ENCODE results near the gene TMCO4.
"Not testable (repeated sequence)": the region's sequence is repeated elsewhere in the genome, so short reads cannot be mapped to it uniquely, and the experiment has no call there.

TMCO4 gene

DNA sequence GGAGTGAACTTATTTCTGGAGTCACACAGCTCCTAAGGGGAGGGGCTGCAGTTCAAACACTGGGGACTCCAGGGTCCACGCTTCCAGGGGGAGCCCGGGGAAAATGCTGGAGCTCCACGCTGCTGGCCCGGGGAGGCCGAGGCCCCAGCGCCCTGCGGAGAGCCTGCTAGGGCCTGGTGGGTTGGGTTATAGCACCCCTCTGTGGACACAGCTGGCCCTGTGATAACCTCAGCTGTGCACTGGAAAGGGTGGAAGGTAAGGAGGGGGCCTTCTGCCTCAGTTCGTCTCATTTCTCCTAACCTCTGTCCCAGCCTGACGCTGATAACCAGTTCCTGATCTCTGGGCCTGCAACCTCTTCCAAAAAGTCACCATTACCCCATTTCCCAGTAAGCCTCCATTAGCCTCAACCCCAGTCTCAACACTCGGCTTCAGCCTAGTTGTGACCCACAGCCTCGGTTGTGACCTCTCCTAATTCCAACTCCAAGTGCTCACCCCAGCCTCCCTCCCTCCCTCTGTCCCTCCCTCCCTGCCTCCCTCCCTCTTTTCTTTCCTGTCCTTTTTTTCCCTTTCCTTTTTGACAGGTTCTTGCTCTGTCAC, 148.5 kb downstream of the TMCO4 start:
- DNase-seq, result peak in 2 of 3 experiments; percentile 25 to 60

DNA sequence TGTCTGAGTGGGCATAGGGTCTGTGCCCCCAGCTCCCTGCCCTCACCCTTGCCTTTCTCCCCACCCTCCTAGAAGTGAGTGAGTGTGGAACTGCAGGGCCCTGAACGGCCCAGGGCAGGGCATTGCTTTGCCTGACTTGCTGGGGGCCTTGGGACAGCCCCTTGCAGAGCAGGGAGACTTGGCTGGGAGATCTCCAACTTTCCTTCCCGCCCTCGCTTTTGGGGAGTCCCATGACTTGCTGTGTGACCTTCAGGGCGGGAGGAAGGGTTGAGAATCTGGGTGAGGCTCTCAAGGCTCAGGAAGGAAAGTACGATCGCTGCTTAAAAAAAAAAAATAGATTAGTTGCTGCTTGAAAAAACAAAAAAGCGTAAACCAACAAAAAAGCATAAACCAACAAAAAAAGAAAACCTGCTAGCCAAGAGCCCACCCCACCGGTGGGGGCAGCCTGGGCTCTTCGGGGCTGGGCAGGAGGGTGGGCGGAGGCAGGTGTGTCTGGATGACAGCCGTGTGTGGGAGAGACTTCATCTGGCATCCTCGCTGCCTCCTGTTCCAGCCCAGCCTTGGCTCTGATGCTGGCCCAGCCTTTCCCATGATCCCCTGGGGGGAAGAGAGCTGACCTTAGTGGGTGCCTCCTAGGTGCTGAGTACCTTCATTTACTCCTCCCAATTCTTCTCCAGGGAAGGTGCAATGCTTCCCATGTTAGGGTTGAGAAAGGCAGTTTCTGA, 149.1 kb downstream of the TMCO4 start:
- no peak for DNase-seq

DNA sequence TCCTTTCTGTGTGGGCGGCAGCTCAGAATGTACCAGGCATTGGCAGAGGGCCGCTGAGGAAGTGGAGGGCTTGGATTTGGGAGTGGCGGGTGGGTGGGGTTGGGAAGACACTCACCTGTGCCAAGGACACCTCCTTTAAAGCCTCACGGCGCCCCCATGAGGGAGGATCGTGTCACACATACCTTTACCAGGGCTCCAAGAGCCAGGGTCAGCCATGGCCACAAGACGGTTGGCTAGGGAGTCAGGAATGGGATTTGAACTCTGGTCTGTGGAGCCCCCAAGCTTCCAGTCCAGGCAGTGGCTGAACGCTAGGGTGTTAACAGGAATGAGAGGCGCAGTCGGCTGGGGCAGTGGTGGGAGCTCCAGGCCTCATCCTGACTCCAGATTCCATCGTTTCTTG, 151.0 kb downstream of the TMCO4 start:
- peak in 1 of 3 experiments; percentile 7 for DNase-seq

DNA sequence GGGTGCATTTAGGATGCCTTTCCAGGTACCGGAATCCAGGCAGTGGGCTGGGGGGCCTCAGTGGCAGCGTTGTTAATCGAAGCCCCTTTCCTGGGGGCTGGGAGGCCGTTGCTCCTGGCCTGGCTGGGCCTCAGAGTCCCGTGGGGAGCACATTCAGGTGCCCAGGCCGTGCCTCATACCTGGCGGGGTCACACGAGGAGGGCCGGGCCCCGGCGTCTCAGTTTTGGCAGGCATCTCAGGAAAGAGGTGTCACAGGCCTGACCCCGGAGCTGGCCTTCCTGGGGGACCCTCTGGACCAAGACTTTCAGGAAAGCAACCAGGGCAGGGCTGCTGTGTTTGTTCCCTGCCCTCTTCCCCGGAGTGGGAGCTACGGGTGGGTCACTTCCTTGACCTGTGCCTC, 151.5 kb downstream of the TMCO4 start:
- DNase-seq, result no peak

DNA sequence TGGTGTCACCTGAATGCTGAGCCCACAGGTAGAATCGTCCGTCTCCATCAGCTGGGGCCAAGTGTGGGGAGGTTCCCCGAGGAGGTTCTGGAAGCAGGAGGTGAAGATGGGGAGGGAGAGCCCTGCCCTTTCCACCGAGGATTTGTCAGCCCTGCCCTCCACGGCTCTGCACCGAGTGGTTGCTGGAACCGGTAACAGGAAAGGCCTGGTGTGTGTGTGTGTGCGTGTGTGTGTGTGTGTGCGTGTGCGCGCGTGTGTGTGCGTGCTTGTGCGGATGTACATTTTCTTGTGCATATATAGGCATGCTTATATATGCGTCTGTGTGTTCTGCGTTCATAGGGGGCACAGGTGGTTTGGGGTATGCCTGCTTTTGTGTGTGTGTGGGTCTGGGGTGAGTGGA, 152.1 kb downstream of the TMCO4 start:
- DNase-seq, result no peak

DNA sequence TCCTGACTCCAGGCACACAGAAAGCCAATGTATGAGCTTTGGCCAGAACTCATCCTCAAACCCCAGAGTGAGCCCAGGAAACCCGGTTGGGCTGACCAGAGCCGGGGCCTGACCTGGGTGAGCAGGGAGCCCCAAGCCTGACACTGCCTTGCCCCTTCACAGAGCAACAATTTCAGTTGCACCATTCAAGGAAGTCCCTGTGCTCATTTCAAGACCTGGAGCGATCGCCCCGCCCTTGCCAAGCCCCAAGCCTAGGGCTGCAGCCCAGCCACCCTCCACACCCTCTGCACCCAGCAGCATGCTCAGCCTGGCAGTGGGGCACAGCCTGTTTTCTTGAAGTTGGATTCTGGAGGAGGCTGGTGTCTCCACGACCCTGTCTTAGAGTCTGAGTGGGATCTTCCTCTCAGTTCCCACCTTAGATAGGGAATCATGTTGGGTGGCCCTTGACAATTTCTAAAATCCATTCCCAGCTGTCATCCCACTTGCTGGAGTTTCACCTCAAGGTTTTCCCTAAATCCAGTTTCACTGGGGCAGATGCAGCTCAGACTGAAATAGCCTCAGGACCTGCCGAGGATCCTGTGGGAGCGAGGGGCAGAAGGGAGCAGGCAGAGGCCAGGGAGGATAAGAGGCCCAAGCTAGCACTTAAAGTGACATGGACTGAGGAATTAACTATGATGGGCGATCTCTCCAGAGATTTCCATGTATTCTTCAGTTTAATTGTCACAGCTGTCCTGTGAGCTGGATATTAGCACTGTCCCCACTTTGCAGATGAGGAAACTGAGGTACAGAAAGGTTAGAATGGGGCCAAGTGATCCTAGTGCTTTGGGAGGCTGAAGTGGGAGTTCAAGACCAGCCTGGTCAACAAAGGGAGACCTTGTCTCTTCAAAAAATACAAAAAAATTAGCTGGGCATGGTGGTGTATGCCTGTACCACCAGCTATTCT, 153.1 kb downstream of the TMCO4 start:
- DNase-seq, result no peak

DNA sequence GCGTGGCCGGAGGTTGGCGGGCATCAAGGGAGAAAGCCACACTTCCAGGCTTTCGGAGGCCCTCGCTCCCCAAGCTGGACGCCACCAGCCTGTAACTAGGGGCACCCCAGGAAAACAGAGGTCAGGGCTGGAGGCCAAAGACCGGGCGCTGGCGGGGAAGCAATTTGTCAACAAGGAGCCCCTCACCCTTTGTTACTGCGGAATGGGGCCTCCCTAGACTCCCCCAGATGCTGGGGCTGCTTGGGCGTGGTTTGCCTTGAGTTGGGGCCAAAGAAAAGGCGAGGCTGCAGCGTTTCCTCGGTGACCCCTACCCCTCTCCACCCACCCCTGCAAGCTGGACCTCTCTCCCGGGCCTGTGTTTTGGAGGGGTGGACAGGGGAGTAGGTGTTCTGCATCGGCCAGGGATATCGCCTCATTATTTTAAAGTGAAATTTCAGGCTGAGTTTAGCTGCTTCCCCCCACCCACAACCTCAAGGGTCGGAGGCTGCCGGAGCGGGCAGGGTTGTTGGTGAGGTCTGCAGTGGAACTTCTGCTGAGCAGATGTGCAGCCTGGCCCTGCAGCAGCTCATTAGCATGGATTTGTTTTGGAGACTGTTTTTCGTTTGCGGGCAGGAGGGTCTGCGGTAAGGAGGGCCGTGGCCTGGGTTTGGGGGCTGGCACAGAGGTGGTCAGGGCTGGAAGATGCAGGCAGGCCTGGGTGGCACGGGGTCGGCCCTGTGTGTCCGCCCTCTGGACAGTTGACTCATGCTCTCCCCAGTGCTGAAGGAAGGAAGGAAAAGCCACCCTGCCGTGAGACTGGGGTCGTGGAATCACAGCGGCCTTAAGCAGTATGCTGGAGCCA, 154.1 kb downstream of the TMCO4 start:
- DNase-seq, result no peak

DNA sequence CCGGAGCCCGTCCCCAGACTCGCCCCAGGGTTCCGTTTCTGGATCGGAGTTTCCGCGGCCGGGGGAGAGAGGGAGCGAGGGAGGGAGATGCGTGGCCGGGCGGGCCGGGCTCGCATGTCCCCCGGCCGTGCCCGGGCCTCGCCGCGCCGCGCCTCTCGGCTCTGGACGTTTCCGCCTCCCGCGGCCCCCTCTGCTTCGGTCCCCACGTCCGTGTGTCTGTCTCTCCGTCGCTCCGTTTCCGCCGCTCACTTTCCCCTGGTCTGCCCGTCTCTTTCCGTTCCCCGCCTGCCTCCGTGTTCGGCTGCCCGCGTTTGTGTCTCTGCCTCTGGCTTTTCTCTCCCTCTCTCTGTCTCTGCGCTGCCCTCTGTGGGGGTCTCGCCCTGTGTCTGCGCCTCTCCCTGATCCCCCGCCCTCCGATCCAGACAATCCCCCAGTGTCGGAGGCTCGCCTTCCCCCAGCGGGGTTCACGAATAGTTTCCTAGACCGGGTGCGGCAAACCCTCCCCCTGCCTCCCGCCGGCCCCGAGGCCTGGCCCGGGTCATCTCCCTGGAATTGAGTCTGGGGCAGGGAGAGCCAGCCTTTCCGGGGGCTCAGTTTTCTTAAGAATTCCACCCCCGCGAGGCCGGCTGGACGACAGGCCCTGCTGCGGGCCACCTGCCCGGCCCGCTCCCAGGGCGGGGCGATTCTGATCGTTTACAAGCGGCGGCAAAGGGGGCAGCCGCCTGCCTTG, 154.9 kb downstream of the TMCO4 start:
- DNase-seq, result peak in 2 of 3 experiments; percentile 38 to 57

DNA sequence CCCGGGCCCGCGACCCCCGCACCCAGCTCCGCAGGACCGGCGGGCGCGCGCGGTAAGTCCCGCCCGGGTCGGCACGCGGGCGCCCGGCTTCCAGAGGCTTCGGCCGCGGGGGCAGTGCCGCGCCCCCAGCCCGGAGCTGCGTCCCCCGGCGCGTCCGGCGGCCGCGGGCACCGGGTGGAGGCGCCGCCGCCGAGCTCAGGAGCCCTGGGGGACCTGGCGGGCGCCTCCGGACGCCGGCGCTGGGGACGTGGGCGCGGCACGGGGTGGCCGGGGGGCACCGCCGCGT, 155.4 kb downstream of the TMCO4 start:
- DNase-seq, result no peak

DNA sequence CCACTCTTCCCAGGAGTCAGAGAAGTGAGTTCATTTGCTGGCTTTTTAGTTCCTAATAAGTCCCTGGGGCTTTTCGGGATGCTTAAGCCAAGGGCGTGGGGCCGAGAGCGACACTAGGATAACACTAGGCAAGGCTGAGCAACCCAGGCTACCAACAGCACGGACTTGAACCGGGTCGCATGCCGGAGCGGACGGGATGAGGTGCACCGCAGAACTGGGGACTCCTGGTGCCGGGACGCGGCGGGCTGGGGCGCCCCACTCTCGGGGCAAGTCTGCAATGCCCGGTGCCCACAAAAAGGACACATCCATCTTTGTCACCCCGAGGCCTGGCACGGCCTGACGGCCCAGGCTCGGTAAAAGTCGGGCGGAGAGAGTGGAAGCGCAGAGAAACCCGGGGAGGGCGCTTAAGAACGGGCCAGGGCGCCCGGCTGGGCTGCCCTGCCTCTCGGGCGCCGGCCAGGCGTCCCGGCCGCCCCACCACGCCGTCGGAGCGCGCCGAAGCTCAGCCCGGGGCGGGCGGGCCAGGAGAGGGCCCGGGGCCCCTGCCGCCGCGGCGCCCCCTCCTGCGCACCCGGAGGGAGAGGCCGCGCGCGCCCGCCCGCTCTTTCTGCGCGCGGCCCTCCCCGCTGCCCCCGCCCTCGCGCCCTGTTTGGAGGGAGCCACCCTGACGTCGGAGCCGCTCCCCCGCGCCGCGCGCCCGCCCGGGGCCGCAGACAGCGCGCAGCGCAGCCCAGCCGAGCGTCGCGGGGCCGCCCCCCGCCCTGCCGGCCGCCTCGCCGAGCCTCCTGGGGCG, 155.9 kb downstream of the TMCO4 start, which contains the start of gene NBL1:
TSS of gene NBL1 (plus strand) at position 710 of the 793 bp plus-strand sequence. CDS start 10,720 bp downstream, outside the sequence.
- peak; percentile 44 to 63 (median 57) for DNase-seq

DNA sequence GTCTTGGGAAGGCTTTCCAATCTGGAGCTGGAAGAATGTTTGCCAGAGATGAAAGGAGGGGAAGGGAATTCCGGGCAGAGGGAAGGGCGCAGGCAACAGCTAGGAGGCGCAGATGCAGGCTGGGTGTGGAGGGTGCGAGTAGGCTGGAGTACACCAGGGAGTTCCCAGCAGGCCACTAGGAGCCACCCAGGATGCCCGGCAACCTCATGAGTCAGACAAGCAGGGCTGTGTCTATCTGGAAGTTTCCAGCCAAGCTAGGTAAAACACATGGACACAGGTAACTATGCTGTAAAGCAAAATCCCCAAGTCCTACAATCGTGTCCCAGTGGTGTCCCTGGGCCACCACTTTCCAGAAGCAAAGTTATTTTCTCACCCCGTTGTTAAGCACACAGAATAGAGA, 156.6 kb downstream of the TMCO4 start:
- DNase-seq, result peak in 1 of 3 experiments; percentile 44

DNA sequence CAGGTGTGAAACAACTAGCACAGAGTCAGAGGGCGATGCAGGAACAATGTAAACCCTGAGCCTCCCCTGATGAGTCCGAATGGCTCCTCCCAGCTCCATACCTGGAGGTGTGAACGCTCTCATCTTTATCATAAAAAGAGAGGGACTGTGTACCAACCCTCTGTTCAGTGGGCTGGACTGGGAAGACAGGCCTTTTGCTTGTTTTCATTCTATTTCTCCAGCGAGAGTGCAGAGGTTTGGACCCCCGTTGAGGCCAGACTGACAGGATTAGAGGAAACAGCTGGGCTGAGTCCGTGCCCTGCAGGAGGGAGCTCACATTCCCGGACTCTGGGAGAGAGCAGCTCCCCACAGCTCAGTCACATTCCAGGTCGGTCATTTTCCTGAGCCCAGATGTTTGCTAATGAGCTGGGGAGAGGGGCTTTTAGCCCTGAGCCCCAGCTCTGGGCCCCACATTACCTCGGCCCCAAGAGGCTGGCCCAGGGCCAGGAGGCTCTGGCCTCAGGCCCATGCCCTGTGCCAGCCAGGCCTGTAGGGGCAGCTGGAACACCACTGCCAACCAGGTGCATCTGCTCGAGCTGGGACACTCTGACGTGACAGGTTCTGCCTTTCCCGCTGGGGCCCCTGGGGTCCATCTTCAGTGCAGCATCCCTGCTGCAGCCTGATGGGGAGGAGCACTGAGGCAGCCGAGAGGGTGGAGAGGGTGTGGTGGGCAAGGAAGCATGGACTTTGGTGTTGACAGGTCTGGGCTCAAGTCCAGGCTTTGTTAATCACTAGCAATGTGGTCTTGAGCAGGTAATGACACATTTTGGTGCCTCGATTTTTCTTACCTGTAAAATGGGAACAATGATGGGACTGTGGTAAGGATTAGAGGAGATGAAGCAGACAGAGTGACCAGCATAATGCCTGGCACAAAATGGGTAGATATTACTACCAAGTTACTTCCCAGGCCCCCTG, 159.1 kb downstream of the TMCO4 start:
- DNase-seq, result peak in 2 of 3 experiments; percentile 29 to 44

DNA sequence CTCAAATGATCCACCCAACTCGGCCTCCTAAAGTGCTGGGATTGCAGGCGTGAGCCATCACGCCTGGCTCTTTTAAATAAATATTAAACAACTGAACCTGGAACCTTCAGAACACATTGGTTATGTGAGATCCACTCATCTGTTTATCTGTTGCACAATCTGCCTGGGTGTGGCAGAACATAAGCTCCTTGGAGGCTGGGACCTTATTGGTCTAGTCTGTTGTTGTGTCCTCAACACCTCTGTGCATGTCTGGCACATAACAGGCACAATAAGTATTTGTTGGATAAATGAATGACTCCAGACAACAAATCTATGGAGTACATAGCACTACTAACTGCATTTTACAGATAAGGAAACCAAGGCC, 159.7 kb downstream of the TMCO4 start:
- no peak for DNase-seq

DNA sequence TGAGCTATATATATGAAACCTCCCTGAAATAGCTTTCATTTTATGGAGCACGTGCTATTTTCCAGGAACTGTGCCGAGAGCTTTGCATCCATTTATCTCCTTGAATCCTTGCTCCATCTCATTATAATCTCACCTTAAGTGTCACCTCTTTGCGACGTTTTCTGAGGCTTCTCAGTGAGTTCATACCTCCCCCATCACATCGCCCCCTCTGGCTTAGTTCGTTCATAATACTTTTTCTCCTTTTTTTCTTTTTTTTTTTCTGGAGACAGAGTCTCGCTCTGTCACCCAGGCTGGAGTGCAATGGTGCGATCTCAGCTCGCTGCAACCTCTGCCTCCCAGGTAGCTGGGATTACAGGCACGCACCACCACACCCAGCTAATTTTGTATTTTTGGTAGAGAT, 160.5 kb downstream of the TMCO4 start:
- not testable (repeated sequence) for DNase-seq

DNA sequence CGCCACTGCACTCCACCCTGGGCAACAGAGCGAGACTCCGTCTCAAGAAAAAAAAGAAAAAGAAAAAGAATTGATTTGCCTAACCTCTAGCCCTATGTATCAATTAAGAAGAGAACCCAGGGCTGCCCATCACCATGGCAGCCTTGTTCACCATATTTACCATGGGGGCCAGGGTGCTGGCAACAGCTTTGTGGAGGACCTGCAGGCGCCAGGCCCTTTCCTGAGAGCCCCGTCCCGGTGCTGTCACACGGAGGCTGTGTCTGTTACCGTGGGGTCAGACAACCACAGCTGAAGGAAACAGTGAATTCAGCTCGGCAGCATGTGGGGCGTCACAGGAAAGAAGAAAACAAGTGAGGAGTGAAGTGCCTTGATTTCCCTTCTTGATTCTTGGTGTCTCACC, 162.1 kb downstream of the TMCO4 start:
- DNase-seq, result no peak

DNA sequence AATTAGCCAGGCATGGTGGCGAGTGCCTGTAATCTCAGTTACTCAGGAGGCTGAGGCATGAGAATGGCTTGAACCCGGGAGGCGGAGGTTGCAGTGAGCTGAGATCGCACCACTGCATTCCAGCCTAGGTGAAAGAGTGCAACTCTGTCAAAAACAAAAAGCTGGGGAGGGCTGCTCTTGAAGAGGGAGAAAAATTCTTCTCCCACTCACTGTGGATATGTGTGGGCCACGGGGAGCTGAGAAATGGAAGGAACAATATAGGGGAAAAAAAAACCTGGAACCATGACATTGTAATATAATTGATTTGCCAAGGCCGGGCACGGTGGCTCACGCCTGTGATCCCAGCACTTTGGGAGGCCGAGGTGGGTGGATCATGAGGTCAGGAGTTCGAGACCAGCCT, 163.0 kb downstream of the TMCO4 start:
- not testable (repeated sequence) for DNase-seq

DNA sequence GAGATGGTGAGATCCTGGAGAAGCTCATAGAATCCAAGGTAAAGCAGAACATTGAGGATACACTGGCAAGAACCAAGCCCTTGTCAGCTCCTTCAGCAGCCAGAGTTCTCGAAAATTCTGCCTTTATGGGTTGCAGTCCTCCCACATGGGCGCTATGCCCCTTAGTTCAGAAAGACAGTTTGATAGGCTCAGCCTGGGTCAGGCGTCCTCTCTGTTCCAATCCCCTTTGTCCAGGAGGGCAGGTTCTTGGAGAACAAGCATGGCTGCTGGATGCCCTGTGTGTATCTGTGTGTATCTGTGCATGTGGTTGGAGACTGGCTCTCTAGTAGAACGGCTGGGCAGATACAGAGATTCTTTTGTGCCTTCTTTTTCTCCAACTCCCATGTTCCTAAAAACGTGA, 163.7 kb downstream of the TMCO4 start:
- no peak for DNase-seq

DNA sequence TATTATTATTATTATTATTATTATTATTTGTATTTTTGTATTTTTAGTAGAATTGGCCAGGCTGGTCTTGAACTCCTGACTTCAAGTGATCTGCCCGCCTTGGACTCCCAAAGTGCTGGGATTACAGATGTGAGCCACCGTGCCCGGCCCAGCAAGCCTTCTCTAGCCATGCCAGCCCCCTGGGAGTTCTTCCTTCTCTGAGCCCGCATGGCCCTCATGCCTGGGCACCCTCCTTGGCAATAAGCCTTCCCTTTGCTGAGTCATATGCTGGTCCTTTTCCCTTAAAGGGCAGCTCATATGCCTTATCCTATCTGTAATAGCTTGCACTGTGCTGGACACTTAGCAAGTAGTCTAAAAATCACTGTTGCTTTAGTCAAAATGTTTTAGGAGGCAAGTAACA, 164.1 kb downstream of the TMCO4 start:
- no peak for DNase-seq

DNA sequence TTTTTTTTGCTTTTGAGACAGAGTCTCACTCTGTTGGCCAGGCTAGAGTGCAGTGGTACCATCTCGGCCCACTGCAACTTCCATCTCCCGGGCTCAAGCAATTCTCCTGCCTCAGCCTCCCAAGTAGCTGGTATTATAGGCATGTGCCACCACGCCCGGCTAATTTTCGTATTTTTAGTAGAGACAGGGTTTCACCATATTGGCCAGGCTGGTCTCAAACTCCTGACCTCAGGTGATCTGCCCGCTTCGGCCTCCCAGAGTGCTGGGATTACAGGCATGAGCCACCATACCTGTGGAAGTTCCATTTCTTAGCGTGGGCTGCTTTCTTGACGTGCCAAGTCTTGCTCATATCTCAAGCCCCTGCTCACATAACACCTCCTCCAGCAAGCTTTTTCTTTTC, 164.7 kb downstream of the TMCO4 start:
- DNase-seq, result not testable (repeated sequence)

DNA sequence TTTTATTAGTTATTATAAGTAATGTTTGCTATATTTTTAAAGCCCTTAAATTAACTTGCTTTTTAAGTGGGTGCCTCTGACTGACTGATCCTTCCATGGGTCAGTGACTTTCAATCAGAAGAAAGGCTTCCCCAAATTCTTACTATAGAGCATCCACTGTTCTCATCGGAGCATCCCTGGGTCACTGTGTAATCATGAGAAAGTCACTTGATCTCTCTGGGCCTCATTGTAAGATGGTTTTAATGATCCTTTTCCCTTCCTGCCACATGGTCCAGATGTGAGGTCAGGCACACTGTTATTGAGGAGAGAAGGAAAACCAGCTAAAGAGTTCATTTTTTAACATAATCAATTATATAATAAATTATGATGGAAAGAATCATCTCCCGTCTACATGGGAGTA, 166.6 kb downstream of the TMCO4 start:
- no peak for DNase-seq
